ENCODE results near the gene MBD4. TPM values are rescaled to one million over a fixed set of nuclear protein-coding genes. Genes with fewer than 3 reads are reported as not detected.

Gene MBD4
- total RNA-seq, 2 experiments from 2014 or later = 62.0 to 63.9 TPM

- peaks cover 14% of the 10 kb centered on the region for H3K4me1 Mint-ChIP-seq (ENCODE audit: low read depth)
- no peaks in the 10 kb centered on the region for H3K27me3 ChIP-seq (ENCODE audit: control insufficient read depth in 1 of 2, insufficient read depth in 2 of 2, low read length in 2 of 2)
- H3K4me1 ChIP-seq (ENCODE audit: insufficient read depth, low read length) = peaks cover 4% of the 10 kb centered on the region
- no peaks in the 10 kb centered on the region for H3K9me3 ChIP-seq (ENCODE audit: control insufficient read depth in 1 of 2, insufficient read depth in 1 of 2, low read length in 2 of 2)
- no peaks in the 10 kb centered on the region for H3K9me3 Mint-ChIP-seq
- ChIA-PET CTCF (no interaction called here), POLR2A (no interaction called here)
- H3K36me3 Mint-ChIP-seq (ENCODE audit: low read depth) = peaks cover 46% of the 10 kb centered on the region
- H3K27me3 Mint-ChIP-seq = no peaks in the 10 kb centered on the region
- no peak for TF ChIP-seq CTCF (IDR thresholded peaks at IDR 0.05)
- intact Hi-C loops (cut with DNase I, micrococcal nuclease) = no loop called here
- no peak for ATAC-seq (ENCODE audit: poor library complexity)
- no peak for DNase-seq
- no peak overlapping the region for H3K4me3 ChIP-seq (ENCODE audit: low read length)
- no peak overlapping the region for H3K27ac ChIP-seq (ENCODE audit: low read depth in 1 of 2, low read length in 2 of 2)
- no peak overlapping the region for H3K27ac Mint-ChIP-seq
- peaks cover 21% of the 10 kb centered on the region for H3K36me3 ChIP-seq (ENCODE audit: insufficient read depth, low read length)
- no peak overlapping the region for H3K4me3 Mint-ChIP-seq
Measured at GRCh38 chr3:129476586-129476985, 36.8 kb upstream of the MBD4 start.

- Histone ChIP-seq H3K27me3 (ENCODE audit: control insufficient read depth in 1 of 2, insufficient read depth in 2 of 2, low read length in 2 of 2) (no peaks in the 10 kb centered on the region), H3K4me3 (ENCODE audit: low read length) (no peak overlapping the region), H3K27ac (ENCODE audit: low read depth in 1 of 2, low read length in 2 of 2) (no peak overlapping the region), H3K9me3 (ENCODE audit: control insufficient read depth in 1 of 2, insufficient read depth in 1 of 2, low read length in 2 of 2) (no peaks in the 10 kb centered on the region), H3K4me1 (ENCODE audit: insufficient read depth, low read length) (no peaks in the 10 kb centered on the region), H3K36me3 (ENCODE audit: insufficient read depth, low read length) (peaks cover 21% of the 10 kb centered on the region)
- intact Hi-C loops (cut with DNase I, micrococcal nuclease) = no loop called here
- DNase-seq (no peak), ATAC-seq (ENCODE audit: poor library complexity) (no peak)
- Mint-ChIP-seq H3K27me3 (no peaks in the 10 kb centered on the region), H3K4me3 (no peak overlapping the region), H3K27ac (no peak overlapping the region), H3K9me3 (no peaks in the 10 kb centered on the region), H3K4me1 (ENCODE audit: low read depth) (peaks cover 8% of the 10 kb centered on the region), H3K36me3 (ENCODE audit: low read depth) (peaks cover 51% of the 10 kb centered on the region)
- ChIA-PET POLR2A (no interaction called here), CTCF (interaction anchor here (1.0 kb wide), 1 partner anchor 14 kb away, joined by 3 read pairs; no protein-coding TSS in a partner anchor)
- TF ChIP-seq CTCF (IDR thresholded peaks at IDR 0.05) = no peak
Measured at GRCh38 chr3:129475863-129476262, 36.1 kb upstream of the MBD4 start.

- Mint-ChIP-seq H3K27ac (no peak overlapping the region), H3K4me1 (ENCODE audit: low read depth) (peaks cover 3% of the 10 kb centered on the region), H3K36me3 (ENCODE audit: low read depth) (peaks cover 50% of the 10 kb centered on the region), H3K9me3 (no peaks in the 10 kb centered on the region), H3K4me3 (no peak overlapping the region), H3K27me3 (no peaks in the 10 kb centered on the region)
- ChIA-PET CTCF (interaction anchor here (1.0 kb wide), 1 partner anchor 15 kb away, joined by 3 read pairs; no protein-coding TSS in a partner anchor), POLR2A (no interaction called here)
- DNase-seq = no peak
- no peak overlapping the region for H3K27ac ChIP-seq (ENCODE audit: low read depth in 1 of 2, low read length in 2 of 2)
- H3K4me1 ChIP-seq (ENCODE audit: insufficient read depth, low read length) = no peaks in the 10 kb centered on the region
- no peak for TF ChIP-seq CTCF (IDR thresholded peaks at IDR 0.05)
- no peak overlapping the region for H3K4me3 ChIP-seq (ENCODE audit: low read length)
- H3K9me3 ChIP-seq (ENCODE audit: control insufficient read depth in 1 of 2, insufficient read depth in 1 of 2, low read length in 2 of 2) = no peaks in the 10 kb centered on the region
- intact Hi-C loops (cut with DNase I, micrococcal nuclease) = no loop called here
- ATAC-seq (ENCODE audit: poor library complexity) = no peak
- peaks cover 21% of the 10 kb centered on the region for H3K36me3 ChIP-seq (ENCODE audit: insufficient read depth, low read length)
- no peaks in the 10 kb centered on the region for H3K27me3 ChIP-seq (ENCODE audit: control insufficient read depth in 1 of 2, insufficient read depth in 2 of 2, low read length in 2 of 2)
Measured at GRCh38 chr3:129474984-129475804, 35.4 kb upstream of the MBD4 start.

Measured in CD4-positive, alpha-beta T cell (primary cell).